Measurements from ENCODE around the gene DCBLD2. TPM values are rescaled to one million over a fixed set of nuclear protein-coding genes. Genes with fewer than 3 reads are reported as not detected.

The DCBLD2 gene, protein sequence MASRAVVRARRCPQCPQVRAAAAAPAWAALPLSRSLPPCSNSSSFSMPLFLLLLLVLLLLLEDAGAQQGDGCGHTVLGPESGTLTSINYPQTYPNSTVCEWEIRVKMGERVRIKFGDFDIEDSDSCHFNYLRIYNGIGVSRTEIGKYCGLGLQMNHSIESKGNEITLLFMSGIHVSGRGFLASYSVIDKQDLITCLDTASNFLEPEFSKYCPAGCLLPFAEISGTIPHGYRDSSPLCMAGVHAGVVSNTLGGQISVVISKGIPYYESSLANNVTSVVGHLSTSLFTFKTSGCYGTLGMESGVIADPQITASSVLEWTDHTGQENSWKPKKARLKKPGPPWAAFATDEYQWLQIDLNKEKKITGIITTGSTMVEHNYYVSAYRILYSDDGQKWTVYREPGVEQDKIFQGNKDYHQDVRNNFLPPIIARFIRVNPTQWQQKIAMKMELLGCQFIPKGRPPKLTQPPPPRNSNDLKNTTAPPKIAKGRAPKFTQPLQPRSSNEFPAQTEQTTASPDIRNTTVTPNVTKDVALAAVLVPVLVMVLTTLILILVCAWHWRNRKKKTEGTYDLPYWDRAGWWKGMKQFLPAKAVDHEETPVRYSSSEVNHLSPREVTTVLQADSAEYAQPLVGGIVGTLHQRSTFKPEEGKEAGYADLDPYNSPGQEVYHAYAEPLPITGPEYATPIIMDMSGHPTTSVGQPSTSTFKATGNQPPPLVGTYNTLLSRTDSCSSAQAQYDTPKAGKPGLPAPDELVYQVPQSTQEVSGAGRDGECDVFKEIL
- total RNA-seq = 104 and 114 TPM in 2 replicates

DNA sequence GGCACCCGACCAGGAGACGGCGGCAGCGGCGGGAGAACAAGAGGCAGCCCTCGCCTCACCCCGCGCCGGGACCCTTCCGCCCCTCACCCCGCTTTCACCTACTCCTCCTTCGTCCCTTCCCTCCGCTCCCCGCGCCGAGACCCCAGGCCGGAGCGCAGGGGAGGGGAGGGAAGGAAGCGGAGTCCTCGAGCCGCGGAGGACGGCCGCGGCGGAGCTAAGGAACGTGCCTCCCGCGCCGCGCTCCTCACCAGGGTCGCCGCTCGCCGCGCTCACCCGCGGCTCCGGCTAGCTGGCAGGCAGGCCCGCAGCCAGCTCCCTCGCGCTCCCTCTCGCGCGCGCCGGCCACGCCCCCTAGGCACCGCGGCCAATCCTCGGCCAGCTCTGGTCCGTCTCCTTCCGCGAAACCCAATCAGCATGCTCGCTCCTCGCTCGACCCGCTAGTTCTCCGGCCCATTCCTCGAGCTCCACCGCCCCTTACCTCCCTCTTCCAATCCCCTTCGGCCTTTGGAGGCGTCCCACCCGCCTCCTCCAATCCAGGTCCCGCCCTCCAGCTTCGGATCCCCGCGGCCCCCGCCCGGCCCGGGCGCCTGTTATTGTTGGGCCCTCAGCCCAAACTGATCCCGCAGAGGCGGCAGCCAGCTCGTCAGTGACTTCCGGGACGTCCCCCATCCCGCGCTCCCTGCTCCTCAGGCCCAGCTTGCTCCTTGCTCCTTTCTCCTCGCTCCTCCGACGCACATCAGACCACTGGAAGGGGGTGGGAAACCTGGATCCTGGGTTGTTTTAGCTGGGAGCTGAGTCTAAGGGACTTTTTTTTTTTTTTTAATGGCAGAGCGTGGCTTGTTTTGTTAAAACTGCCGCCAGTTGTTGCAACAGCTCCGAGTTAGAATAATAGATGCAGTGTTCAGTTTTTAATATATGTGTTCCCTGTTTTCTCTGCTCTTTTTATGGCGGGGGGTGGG, at the start of gene DCBLD2:
TSS of gene DCBLD2 (minus strand) at position 304 of the 959 bp plus-strand sequence. CDS start 369 bp downstream, outside the sequence.

DNA sequence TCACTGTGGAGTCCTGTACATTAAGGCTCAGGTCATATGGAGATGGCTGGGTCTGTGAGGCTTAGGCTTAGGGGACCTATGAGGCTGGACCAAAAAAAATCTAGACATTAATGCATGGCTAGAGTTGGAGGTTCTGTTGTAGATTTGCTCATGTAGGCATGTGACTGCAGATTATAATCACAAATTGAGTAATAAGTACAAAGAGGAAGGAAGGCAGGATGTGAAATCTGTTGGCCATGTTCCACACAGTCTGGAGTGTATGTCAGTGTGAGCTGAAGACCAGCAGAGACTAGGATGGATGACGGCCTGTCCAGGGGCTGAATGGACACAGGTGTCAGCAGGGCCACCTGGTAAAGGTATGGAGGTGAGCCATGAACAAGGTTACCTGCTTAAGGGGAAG, 138.4 kb downstream of the DCBLD2 start, which contains the start of gene ST3GAL6:
TSS of gene ST3GAL6 (plus strand) at position 265 of the 400 bp plus-strand sequence. CDS start 5,101 bp downstream, outside the sequence.

Other genes starting within 250 kb of the DCBLD2 start
- 0.74 and 3.0 TPM in 2 replicates for gene ST3GAL6, start 138.4 kb downstream of the DCBLD2 start, total RNA-seq